GM23248 (cell line): ENCODE measurements around the gene KRTAP29-1. TPM values are rescaled to one million over a fixed set of nuclear protein-coding genes. Genes with fewer than 3 reads are reported as not detected.

Experiments
- DNase-seq: peaks from one replicate; pipeline ENCODE4 v3.0.0-alpha.2; 2015
- H2AFZ ChIP-seq: fragments of 200-600 bp; sonication (generic); 2 replicates; pipeline ENCODE4 v1.6.1; 2016; ENCODE audit warnings: antibody characterized with exemption
- H3F3A ChIP-seq: fragments of 200-600 bp; sonication (generic); 2 replicates; pipeline ENCODE4 v1.6.1; 2016; ENCODE audit warnings: mild to moderate bottlenecking, antibody characterized with exemption, mixed run types; ENCODE audit not compliant: insufficient read depth
- H3K27ac ChIP-seq: fragments of 200-600 bp; sonication (generic); 2 replicates; pipeline ENCODE4 v1.5.1; 2016; ENCODE audit warnings: mild to moderate bottlenecking
- H3K27me3 ChIP-seq: fragments of 200-600 bp; sonication (generic); replicated peaks from 2 replicates; pipeline ENCODE4 v1.6.1; 2016; ENCODE audit warnings: mild to moderate bottlenecking; ENCODE audit not compliant: insufficient read depth
- H3K36me3 ChIP-seq: fragments of 200-600 bp; sonication (generic); 2 replicates; pipeline ENCODE4 v1.6.1; 2016; ENCODE audit warnings: low read depth, mild to moderate bottlenecking
- H3K4me1 ChIP-seq: fragments of 200-600 bp; sonication (generic); 2 replicates; pipeline ENCODE4 v1.6.1; 2016; ENCODE audit warnings: mild to moderate bottlenecking; ENCODE audit not compliant: insufficient read depth
- H3K4me2 ChIP-seq: fragments of 200-600 bp; sonication (generic); one replicate; pipeline ENCODE4 v1.6.1; 2016; ENCODE audit warnings: mild to moderate bottlenecking; ENCODE audit not compliant: unreplicated experiment
- H3K4me3 ChIP-seq: fragments of 200-600 bp; sonication (generic); 2 replicates; pipeline ENCODE4 v1.5.1; 2016; ENCODE audit warnings: mild to moderate bottlenecking
- H3K79me2 ChIP-seq: fragments of 200-600 bp; sonication (generic); 2 replicates; pipeline ENCODE4 v1.6.1; 2016; ENCODE audit warnings: mild to moderate bottlenecking; ENCODE audit not compliant: insufficient read depth
- H3K9ac ChIP-seq: fragments of 200-600 bp; sonication (generic); 2 replicates; pipeline ENCODE4 v1.6.1; 2016; ENCODE audit warnings: mild to moderate bottlenecking
- H3K9me2 ChIP-seq: fragments of 200-600 bp; sonication (generic); 2 replicates; pipeline ENCODE4 v1.6.1; 2016; ENCODE audit warnings: mixed run types, mild to moderate bottlenecking, moderate library complexity; ENCODE audit not compliant: insufficient read depth
- H3K9me3 ChIP-seq: fragments of 200-600 bp; sonication (generic); one replicate; pipeline ENCODE4 v1.6.1; 2017; ENCODE audit warnings: low read depth
- H4K20me1 ChIP-seq: fragments of 200-600 bp; sonication (generic); 2 replicates; pipeline ENCODE4 v1.6.0; 2016; ENCODE audit not compliant: insufficient read depth
- EZH2 ChIP-seq: fragments of 200-600 bp; sonication (generic); IDR thresholded peaks from 2 replicates; pipeline ENCODE4 v1.6.1; 2018; ENCODE audit warnings: antibody characterized with exemption, mild to moderate bottlenecking; ENCODE audit not compliant: insufficient read depth, poor library complexity, severe bottlenecking
- EZH2phosphoT487 ChIP-seq: fragments of 200-600 bp; sonication (generic); IDR thresholded peaks from 2 replicates; pipeline ENCODE4 v1.6.1; 2018; ENCODE audit warnings: antibody characterized with exemption, moderate library complexity, mild to moderate bottlenecking, low read depth; ENCODE audit not compliant: insufficient read depth
- WGBS, 2 experiments: methylation state at CpG; one replicate each; pipeline ENCODE4 v1.1.6; 2015 to 2017; ENCODE audit warnings: low lambda C conversion rate in 2 of 2, low coverage in 1 of 2; ENCODE audit errors: missing lambda C conversion rate in 2 of 2; 5-methylcytosine and 5-hydroxymethylcytosine counted together
- in situ Hi-C: fragments of 300-500 bp; cut with MboI; formaldehyde crosslinking; loops from 2 replicates; pipeline ENCODE4 v1.15.0; 2020
- polyA plus RNA-seq: library from polyadenylated mRNA; unstranded; fragments of >200 nt; fragmentation: Nextera tagmentation; extraction: Ambion mirVana; gene quantifications from 2 replicates; pipeline ENCODE4 v1.2.1, GENCODE V29; 2016
- total RNA-seq: library from RNA; depleted of rRNA; stranded (reverse); fragments of >200 nt; shearing (Covaris generic); gene quantifications from 2 replicates; pipeline ENCODE4 v1.2.3, GENCODE V29; 2014

Gene KRTAP29-1
- total and polyA plus RNA-seq, 2 experiments from 2014 or later: not detected

GRCh38 chr17:41267711-41268110, 34.9 kb downstream of the KRTAP29-1 start:
- no peaks in the 10 kb centered on the region for H3K36me3 ChIP-seq
- no peak overlapping the region for H3K27ac ChIP-seq
- no peaks in the 10 kb centered on the region for H4K20me1 ChIP-seq
- no peak for TF ChIP-seq EZH2
- TF ChIP-seq EZH2phosphoT487: no peak
- DNase-seq: no peak
- in situ Hi-C loops: no loop called here
- H2AFZ ChIP-seq: no peak overlapping the region
- H3K79me2 ChIP-seq: no peaks in the 10 kb centered on the region
- no peaks in the 10 kb centered on the region for H3K9me3 ChIP-seq
- no peaks in the 10 kb centered on the region for H3K4me1 ChIP-seq
- no CpG with 5 or more reads among the region's 3 CpGs for WGBS, 2 experiments
- no peak overlapping the region for H3K4me2 ChIP-seq
- no peak overlapping the region for H3K9ac ChIP-seq
- no peaks in the 10 kb centered on the region for H3K9me2 ChIP-seq
- no peak overlapping the region for H3K4me3 ChIP-seq
- H3F3A ChIP-seq: no peaks in the 10 kb centered on the region
- no peaks in the 10 kb centered on the region for H3K27me3 ChIP-seq

- Histone ChIP-seq H3K27ac (no peak within 1 kb of the TSS), H3K9me2 (no peaks in the 10 kb centered on the region), H3K27me3 (no peaks in the 10 kb centered on the region), H3K36me3 (no peaks in the 10 kb centered on the region), H3K4me1 (no peaks in the 10 kb centered on the region), H3K79me2 (no peaks in the 10 kb centered on the region), H3K4me3 (no peak within 1 kb of the TSS), H3F3A (no peaks in the 10 kb centered on the region), H3K9ac (no peak within 1 kb of the TSS), H4K20me1 (no peaks in the 10 kb centered on the region), H3K4me2 (no peak within 1 kb of the TSS), H3K9me3 (no peaks in the 10 kb centered on the region), H2AFZ (no peak within 1 kb of the TSS)
- in situ Hi-C loops: no loop called here
- 54 to 55% methylated on average over 2 of the region's 2 CpGs for WGBS, 2 experiments
- DNase-seq: no peak
- TF ChIP-seq EZH2phosphoT487: no peak
- TF ChIP-seq EZH2: no peak
These were observed 37.6 kb downstream of the KRTAP29-1 start, which contains the start of gene KRTAP9-6 for GRCh38 chr17:41265078-41265477. TSS of gene KRTAP9-6 (plus strand) at chr17:41265378. CDS start at chr17:41265378, 0 bp downstream.

GRCh38 chr17:41264599-41264998, 38.1 kb downstream of the KRTAP29-1 start:
- in situ Hi-C loops: no loop called here

GRCh38 chr17:41263212-41263611, 39.4 kb downstream of the KRTAP29-1 start:
- in situ Hi-C loops: no loop called here
- Histone ChIP-seq H3K27ac (no peak overlapping the region), H3K36me3 (no peaks in the 10 kb centered on the region), H3K4me2 (no peak overlapping the region), H3K4me1 (peaks cover 9% of the 10 kb centered on the region; the same call in 1 of the 2 replicates), H3F3A (0 out of 2 replicates have a peak, but pooled peaks cover 4% of the 10 kb centered on the region), H3K9me3 (no peaks in the 10 kb centered on the region), H3K9me2 (peaks cover 6% of the 10 kb centered on the region; the same call in 1 of the 2 replicates), H4K20me1 (no peaks in the 10 kb centered on the region), H3K27me3 (no peaks in the 10 kb centered on the region), H3K79me2 (no peaks in the 10 kb centered on the region), H2AFZ (no peak overlapping the region), H3K9ac (no peak overlapping the region), H3K4me3 (no peak overlapping the region)
- TF ChIP-seq EZH2: no peak
- DNase-seq: no peak
- WGBS, 2 experiments: 95 to 97% methylated on average over 2 of the region's 2 CpGs

More at GRCh38 chr17:41264599-41264998, 38.1 kb downstream of the KRTAP29-1 start:
- Histone ChIP-seq H3F3A (no peaks in the 10 kb centered on the region), H3K36me3 (no peaks in the 10 kb centered on the region), H3K4me1 (no peaks in the 10 kb centered on the region), H3K4me3 (no peak overlapping the region), H3K27me3 (no peaks in the 10 kb centered on the region), H3K9me3 (no peaks in the 10 kb centered on the region), H3K9ac (no peak overlapping the region), H2AFZ (no peak overlapping the region), H3K79me2 (no peaks in the 10 kb centered on the region), H3K27ac (no peak overlapping the region), H4K20me1 (no peaks in the 10 kb centered on the region), H3K9me2 (no peaks in the 10 kb centered on the region), H3K4me2 (no peak overlapping the region)
- 81 to 93% methylated on average over 3 of the region's 3 CpGs for WGBS, 2 experiments
- TF ChIP-seq EZH2phosphoT487: no peak
- no peak for TF ChIP-seq EZH2
- no peak for DNase-seq

- Histone ChIP-seq H3K9me2 (peaks cover 10% of the 10 kb centered on the region; the same call in 1 of the 2 replicates), H4K20me1 (no peaks in the 10 kb centered on the region), H3F3A (peaks cover 25% of the 10 kb centered on the region), H2AFZ (no peak overlapping the region), H3K4me1 (peaks cover 25% of the 10 kb centered on the region), H3K4me2 (peak overlapping the region; percentile 4), H3K9me3 (no peaks in the 10 kb centered on the region), H3K36me3 (no peaks in the 10 kb centered on the region), H3K4me3 (no peak overlapping the region), H3K27me3 (no peaks in the 10 kb centered on the region; the same call in 1 of the 2 replicates), H3K79me2 (no peaks in the 10 kb centered on the region), H3K9ac (no peak overlapping the region), H3K27ac (no peak overlapping the region)
- in situ Hi-C loops: no loop called here
- TF ChIP-seq EZH2phosphoT487 (no peak), EZH2 (no peak)
- DNase-seq: peak; percentile 8
These were observed 44.2 kb downstream of the KRTAP29-1 start for GRCh38 chr17:41258406-41258805.
